ENCODE results near the gene SLC7A8. TPM values are rescaled to one million over a fixed set of nuclear protein-coding genes. Genes with fewer than 3 reads are reported as not detected.

Gene SLC7A8
- total RNA-seq, 3 donors from 2014 or later (not counting 1 experiment from before 2014, with no cell fraction given): 0.42 to 1.2 (median 1.0) TPM

GRCh38 chr14:23093526-23093925 lies 89.9 kb downstream of the SLC7A8 start:
- DNase-seq: no peak
- Histone ChIP-seq H3K36me3 (ENCODE audit: control insufficient read depth, insufficient read depth, low read length) (peaks cover 51% of the 10 kb centered on the region), H3K9me3 (ENCODE audit: control insufficient read depth, insufficient read depth, low read length) (no peaks in the 10 kb centered on the region), H3K27ac (ENCODE audit: low read length) (no peak overlapping the region), H3K27me3 (ENCODE audit: control insufficient read depth, insufficient read depth, low read length) (no peaks in the 10 kb centered on the region), H3K4me1 (ENCODE audit: control insufficient read depth, insufficient read depth, low read length) (peaks cover 15% of the 10 kb centered on the region), H3K4me3 (ENCODE audit: low read length) (no peak overlapping the region)
- Mint-ChIP-seq H3K4me1 (peaks cover 22 to 27% of the 10 kb centered on the region in 2 donors), H3K27ac (no peak overlapping the region), H3K36me3 (peaks cover 7% of the 10 kb centered on the region), H3K4me3 (no peak overlapping the region), H3K9me3 (no peaks in the 10 kb centered on the region), H3K27me3 (ENCODE audit: low read depth in 2 of 2) (no peaks in the 10 kb centered on the region)
- no peak for ATAC-seq
- whole genome bisulfite sequencing (ENCODE audit: insufficient coverage): 86% methylated on average over 1 of the region's 2 CpGs
- TF ChIP-seq CTCF (IDR thresholded peaks at IDR 0.05): no peak
- intact Hi-C loops (cut with micrococcal nuclease): loop anchor here (10.0 kb wide), 1 partner anchor 211 kb away; the partner anchor contains the start of genes BCL2L2 and PPP1R3E

GRCh38 chr14:23093104-23093503 lies 90.4 kb downstream of the SLC7A8 start:
- Histone ChIP-seq H3K4me3 (ENCODE audit: low read length) (no peak overlapping the region), H3K27me3 (ENCODE audit: control insufficient read depth, insufficient read depth, low read length) (no peaks in the 10 kb centered on the region), H3K36me3 (ENCODE audit: control insufficient read depth, insufficient read depth, low read length) (peaks cover 51% of the 10 kb centered on the region), H3K27ac (ENCODE audit: low read length) (no peak overlapping the region), H3K9me3 (ENCODE audit: control insufficient read depth, insufficient read depth, low read length) (no peaks in the 10 kb centered on the region), H3K4me1 (ENCODE audit: control insufficient read depth, insufficient read depth, low read length) (peaks cover 15% of the 10 kb centered on the region)
- DNase-seq (no peak), ATAC-seq (no peak)
- intact Hi-C loops (cut with micrococcal nuclease): loop anchor here (10.0 kb wide), 1 partner anchor 212 kb away; the partner anchor contains the start of genes BCL2L2 and PPP1R3E
- Mint-ChIP-seq H3K36me3 (peaks cover 7% of the 10 kb centered on the region), H3K4me3 (no peak overlapping the region), H3K4me1 (peaks cover 22 to 27% of the 10 kb centered on the region in 2 donors), H3K27me3 (ENCODE audit: low read depth in 2 of 2) (no peaks in the 10 kb centered on the region), H3K9me3 (no peaks in the 10 kb centered on the region), H3K27ac (no peak overlapping the region)
- TF ChIP-seq CTCF (IDR thresholded peaks at IDR 0.05): no peak
- WGBS (ENCODE audit: insufficient coverage): 94% methylated on average over 2 of the region's 2 CpGs

- no peaks in the 10 kb centered on the region for H3K27me3 Mint-ChIP-seq (ENCODE audit: low read depth in 2 of 2)
- no peaks in the 10 kb centered on the region for H3K9me3 Mint-ChIP-seq
- no peak overlapping the region for H3K27ac Mint-ChIP-seq
- H3K36me3 Mint-ChIP-seq: peaks cover 7% of the 10 kb centered on the region
- no peak for TF ChIP-seq CTCF (IDR thresholded peaks at IDR 0.05)
- intact Hi-C loops (cut with micrococcal nuclease): loop anchor here (10.0 kb wide), 1 partner anchor 213 kb away; the partner anchor contains the start of genes BCL2L2 and PPP1R3E
- no peak overlapping the region for H3K4me3 Mint-ChIP-seq
- Histone ChIP-seq H3K4me3 (ENCODE audit: low read length) (no peak overlapping the region), H3K9me3 (ENCODE audit: control insufficient read depth, insufficient read depth, low read length) (no peaks in the 10 kb centered on the region), H3K36me3 (ENCODE audit: control insufficient read depth, insufficient read depth, low read length) (peaks cover 59% of the 10 kb centered on the region), H3K4me1 (ENCODE audit: control insufficient read depth, insufficient read depth, low read length) (peaks cover 13% of the 10 kb centered on the region), H3K27me3 (ENCODE audit: control insufficient read depth, insufficient read depth, low read length) (no peaks in the 10 kb centered on the region), H3K27ac (ENCODE audit: low read length) (no peak overlapping the region)
- 87% methylated on average over 10 of the region's 12 CpGs for WGBS (ENCODE audit: insufficient coverage)
- ATAC-seq (no peak), DNase-seq (no peak)
- peaks cover 8 to 21% of the 10 kb centered on the region in 2 donors for H3K4me1 Mint-ChIP-seq
Measured at GRCh38 chr14:23091294-23092225, 91.9 kb downstream of the SLC7A8 start.

Data from natural killer cell (primary cell).